ENCODE results near the gene MROH8. TPM values are rescaled to one million over a fixed set of nuclear protein-coding genes. Genes with fewer than 3 reads are reported as not detected.
"Not testable (repeated sequence)": the region's sequence is repeated elsewhere in the genome, so short reads cannot be mapped to it uniquely, and the experiment has no call there.

The MROH8 gene
- total RNA-seq, 1 donor from 2014 or later, result 3.6 TPM

GRCh38 chr20:37154684-37155298 is 24.6 kb downstream of the MROH8 start:
- Histone ChIP-seq H3K36me3 (peaks cover 3% of the 10 kb centered on the region), H3K27me3 (ENCODE audit: low read depth) (no peaks in the 10 kb centered on the region), H3K4me1 (no peaks in the 10 kb centered on the region), H3K9me3 (replicated peaks) (no peaks in the 10 kb centered on the region), H3K4me3 (no peak overlapping the region), H3K27ac (replicated peaks) (no peak overlapping the region)
- TF ChIP-seq, protein P1, sequence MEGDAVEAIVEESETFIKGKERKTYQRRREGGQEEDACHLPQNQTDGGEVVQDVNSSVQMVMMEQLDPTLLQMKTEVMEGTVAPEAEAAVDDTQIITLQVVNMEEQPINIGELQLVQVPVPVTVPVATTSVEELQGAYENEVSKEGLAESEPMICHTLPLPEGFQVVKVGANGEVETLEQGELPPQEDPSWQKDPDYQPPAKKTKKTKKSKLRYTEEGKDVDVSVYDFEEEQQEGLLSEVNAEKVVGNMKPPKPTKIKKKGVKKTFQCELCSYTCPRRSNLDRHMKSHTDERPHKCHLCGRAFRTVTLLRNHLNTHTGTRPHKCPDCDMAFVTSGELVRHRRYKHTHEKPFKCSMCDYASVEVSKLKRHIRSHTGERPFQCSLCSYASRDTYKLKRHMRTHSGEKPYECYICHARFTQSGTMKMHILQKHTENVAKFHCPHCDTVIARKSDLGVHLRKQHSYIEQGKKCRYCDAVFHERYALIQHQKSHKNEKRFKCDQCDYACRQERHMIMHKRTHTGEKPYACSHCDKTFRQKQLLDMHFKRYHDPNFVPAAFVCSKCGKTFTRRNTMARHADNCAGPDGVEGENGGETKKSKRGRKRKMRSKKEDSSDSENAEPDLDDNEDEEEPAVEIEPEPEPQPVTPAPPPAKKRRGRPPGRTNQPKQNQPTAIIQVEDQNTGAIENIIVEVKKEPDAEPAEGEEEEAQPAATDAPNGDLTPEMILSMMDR (IDR thresholded peaks at IDR 0.05; ENCODE audit: borderline replicate concordance), result no peak
- intact Hi-C loops (cut with micrococcal nuclease), result no loop called here
- DNase-seq, result no peak

GRCh38 chr20:37152284-37152683 is 27.1 kb downstream of the MROH8 start:
- Histone ChIP-seq H3K27me3 (ENCODE audit: low read depth) (no peaks in the 10 kb centered on the region), H3K9me3 (replicated peaks) (no peaks in the 10 kb centered on the region), H3K4me3 (no peak overlapping the region), H3K27ac (replicated peaks) (no peak overlapping the region), H3K4me1 (no peaks in the 10 kb centered on the region), H3K36me3 (peaks cover 3% of the 10 kb centered on the region)
- DNase-seq, result no peak
- TF ChIP-seq, protein P1 (IDR thresholded peaks at IDR 0.05; ENCODE audit: borderline replicate concordance), result no peak
- intact Hi-C loops (cut with micrococcal nuclease), result no loop called here

DNA sequence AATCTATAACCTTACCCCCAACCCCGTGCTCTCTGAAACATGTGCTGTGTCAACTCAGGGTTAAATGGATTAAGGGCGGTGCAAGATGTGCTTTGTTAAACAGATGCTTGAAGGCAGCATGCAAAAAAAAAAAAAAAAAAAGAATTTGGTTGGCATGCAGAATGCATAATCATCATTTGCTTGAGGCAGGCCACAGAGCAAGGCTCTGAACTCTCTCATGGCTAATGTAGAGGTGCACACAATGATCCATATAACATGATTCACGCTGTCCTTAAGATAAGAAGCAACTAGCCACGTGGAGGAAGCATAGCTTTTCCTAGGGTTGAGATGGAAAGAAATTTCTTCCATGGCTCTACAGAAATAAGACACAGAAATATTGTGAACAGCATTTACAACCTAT is 27.8 kb downstream of the MROH8 start:
- Histone ChIP-seq H3K4me1 (no peaks in the 10 kb centered on the region), H3K27me3 (ENCODE audit: low read depth) (no peaks in the 10 kb centered on the region), H3K27ac (replicated peaks) (no peak overlapping the region), H3K9me3 (replicated peaks) (no peaks in the 10 kb centered on the region), H3K36me3 (peaks cover 3% of the 10 kb centered on the region), H3K4me3 (no peak overlapping the region)
- intact Hi-C loops (cut with micrococcal nuclease), result no loop called here
- TF ChIP-seq, protein P1 (IDR thresholded peaks at IDR 0.05; ENCODE audit: borderline replicate concordance), result no peak
- no peak for DNase-seq

DNA sequence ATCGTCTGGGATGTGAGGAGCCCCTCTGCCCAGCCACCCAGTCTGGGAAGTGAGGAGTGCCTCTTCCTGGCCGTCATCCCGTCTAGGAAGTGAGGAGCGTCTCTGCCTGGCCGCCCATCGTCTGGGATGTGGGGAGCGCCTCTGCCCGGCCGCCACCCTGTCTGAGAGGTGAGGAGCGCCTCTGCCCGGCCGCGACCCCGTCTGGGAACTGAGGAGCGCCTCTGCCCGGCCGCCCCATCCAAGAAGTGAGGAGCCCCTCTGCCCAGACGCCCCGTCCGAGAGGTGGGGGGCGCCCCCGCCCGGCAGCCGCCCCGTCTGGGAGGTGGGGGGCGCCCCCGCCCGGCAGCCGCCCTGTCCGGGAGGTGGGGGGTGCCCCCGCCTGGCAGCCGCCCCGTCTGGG is 28.5 kb downstream of the MROH8 start:
- H3K9me3 ChIP-seq (replicated peaks); DNase-seq; H3K27ac ChIP-seq (replicated peaks); H3K36me3 ChIP-seq; H3K4me3 ChIP-seq; H3K27me3 ChIP-seq (ENCODE audit: low read depth); H3K4me1 ChIP-seq; intact Hi-C loops (cut with micrococcal nuclease): not testable (repeated sequence)

DNA sequence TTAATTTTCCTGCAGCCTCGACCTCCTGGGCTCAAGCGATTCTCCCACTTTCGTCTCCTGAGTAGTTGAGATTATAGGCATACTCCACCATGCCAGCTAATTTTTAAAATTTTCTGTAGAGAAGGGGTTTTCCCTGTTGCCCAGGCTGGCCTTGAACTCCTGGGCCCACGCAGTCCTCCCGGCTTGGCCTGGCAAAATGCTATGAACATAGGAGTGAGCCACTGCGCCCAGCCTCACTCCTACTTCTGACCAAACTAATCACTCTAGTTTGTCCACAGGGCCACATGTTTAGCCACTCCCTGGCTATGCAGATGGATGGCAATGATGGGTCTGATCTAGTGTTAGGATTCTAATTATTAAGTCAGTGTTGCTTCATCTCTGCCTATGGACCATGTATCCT is 32.1 kb downstream of the MROH8 start:
- no peaks in the 10 kb centered on the region for H3K9me3 ChIP-seq (replicated peaks)
- no peak overlapping the region for H3K27ac ChIP-seq (replicated peaks)
- TF ChIP-seq, protein P1 (IDR thresholded peaks at IDR 0.05; ENCODE audit: borderline replicate concordance), result no peak
- intact Hi-C loops (cut with micrococcal nuclease), result no loop called here
- no peaks in the 10 kb centered on the region for H3K4me1 ChIP-seq
- no peaks in the 10 kb centered on the region for H3K27me3 ChIP-seq (ENCODE audit: low read depth)
- no peak for DNase-seq
- no peaks in the 10 kb centered on the region for H3K36me3 ChIP-seq
- no peak overlapping the region for H3K4me3 ChIP-seq

DNA sequence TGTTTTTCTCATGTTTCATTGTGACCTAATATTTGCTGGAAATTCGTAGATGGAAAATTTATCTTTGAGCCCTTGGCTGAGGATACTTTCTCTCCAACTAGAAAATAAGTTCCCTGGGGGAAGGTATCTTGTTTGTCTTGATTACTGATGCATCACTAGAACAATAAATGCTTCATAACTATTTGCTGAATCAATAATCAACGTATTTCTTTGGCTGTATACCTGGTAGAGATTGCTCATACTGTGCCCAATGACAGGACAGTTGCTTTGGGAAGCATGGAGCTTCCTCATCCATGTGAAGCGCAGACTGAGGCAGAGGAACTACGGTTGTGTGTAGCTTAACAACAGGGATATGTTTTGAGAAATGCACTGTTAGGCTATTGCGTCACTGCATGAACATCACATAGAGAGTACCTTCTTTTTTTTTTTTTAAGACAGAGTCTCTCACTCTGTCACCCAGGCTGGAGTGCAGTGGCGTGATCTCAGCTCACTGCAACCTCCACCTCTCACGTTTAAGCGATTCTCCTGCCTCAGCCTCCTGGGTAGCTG is 34.4 kb downstream of the MROH8 start:
- no peaks in the 10 kb centered on the region for H3K27me3 ChIP-seq (ENCODE audit: low read depth)
- TF ChIP-seq, protein P1 (IDR thresholded peaks at IDR 0.05; ENCODE audit: borderline replicate concordance), result no peak
- intact Hi-C loops (cut with micrococcal nuclease), result no loop called here
- no peaks in the 10 kb centered on the region for H3K9me3 ChIP-seq (replicated peaks)
- no peak overlapping the region for H3K27ac ChIP-seq (replicated peaks)
- peaks cover 6% of the 10 kb centered on the region for H3K36me3 ChIP-seq
- no peak overlapping the region for H3K4me3 ChIP-seq
- DNase-seq, result no peak
- no peaks in the 10 kb centered on the region for H3K4me1 ChIP-seq
